SK-N-SH (cell line): ENCODE measurements around the gene RTF2. TPM values are rescaled to one million over a fixed set of nuclear protein-coding genes. Genes with fewer than 3 reads are reported as not detected.

ENCODE experiments used
- CTCF ChIA-PET: fragments of 300-600, 350-600 bp; formaldehyde crosslinking; extraction: SDS; loops from one replicate; lab custom pipeline; 2021; lab: Yijun Ruan, JAX
- POLR2A ChIA-PET: fragments of 350-600 bp; sonication (Branson Sonifier 250); formaldehyde crosslinking; extraction: SDS; loops from one replicate; lab custom pipeline; 2020; ENCODE audit warnings: antibody characterized with exemption, inconsistent platforms; lab: Yijun Ruan, JAX
- DNase-seq: peaks from one replicate; pipeline ENCODE4 v3.0.0; 2012
- H2AFZ ChIP-seq: fragments of 200-600 bp; sonication (generic); 2 replicates; pipeline ENCODE4 v1.8.1; 2016; ENCODE audit warnings: antibody characterized with exemption, mild to moderate bottlenecking, low read depth
- H3F3A ChIP-seq: fragments of 200-600 bp; sonication (generic); replicated peaks from 2 replicates; pipeline ENCODE3; 2016; ENCODE audit warnings: antibody characterized with exemption, mild to moderate bottlenecking; ENCODE audit not compliant: insufficient read depth
- H3K27ac ChIP-seq, 2 experiments: fragments of 200-500 bp in 1 of 2; fragments of 200-600 bp in 1 of 2; sonication (Bioruptor generic) in 1 of 2; sonication (generic), shearing (Covaris generic) in 1 of 2; 2 replicates each; pipeline versions ENCODE4 v1.5.1 to v1.6.1; 2014 to 2016; ENCODE audit warnings: low read depth in 2 of 2, inconsistent platforms in 1 of 2, low read length in 1 of 2, mild to moderate bottlenecking in 1 of 2, mixed read lengths in 1 of 2
- H3K27me3 ChIP-seq: fragments of 200-600 bp; sonication (generic), shearing (Covaris generic); 2 replicates; pipeline ENCODE4 v1.6.1; 2016; ENCODE audit warnings: mixed run types; ENCODE audit not compliant: insufficient read depth
- H3K36me3 ChIP-seq, 2 experiments: fragments of 200-500 bp in 1 of 2; fragments of 200-600 bp in 1 of 2; sonication (Bioruptor generic) in 1 of 2; sonication (generic) in 1 of 2; replicated peaks in 1 of 2; 2 replicates each; pipeline versions ENCODE3 to v1.5.1; 2014 to 2016; ENCODE audit warnings: low read length in 1 of 2, mild to moderate bottlenecking in 1 of 2; ENCODE audit not compliant: insufficient read depth in 2 of 2, control insufficient read depth in 1 of 2
- H3K4me1 ChIP-seq, 2 experiments: fragments of 200-500 bp in 1 of 2; fragments of 200-600 bp in 1 of 2; sonication (Bioruptor generic) in 1 of 2; sonication (generic), shearing (Covaris generic) in 1 of 2; 2 replicates each; pipeline versions ENCODE4 v1.5.1 to v1.6.1; 2014 to 2016; ENCODE audit warnings: low read depth in 1 of 2, low read length in 1 of 2, mixed run types in 1 of 2; ENCODE audit not compliant: insufficient read depth in 2 of 2, control insufficient read depth in 1 of 2
- H3K4me2 ChIP-seq: fragments of 200-600 bp; sonication (generic), shearing (Covaris generic); 2 replicates; pipeline ENCODE4 v1.6.1; 2017; ENCODE audit warnings: mixed run types
- H3K4me3 ChIP-seq, 2 experiments: fragments of 200-500 bp in 1 of 2; fragments of 200-600 bp in 1 of 2; sonication (Bioruptor generic) in 1 of 2; sonication (generic), shearing (Covaris generic) in 1 of 2; 2 replicates each; pipeline versions ENCODE4 v1.5.1 to v1.8.1; 2014 to 2016; ENCODE audit warnings: low read depth in 2 of 2, inconsistent platforms in 1 of 2, low read length in 1 of 2, mild to moderate bottlenecking in 1 of 2, mixed read lengths in 1 of 2, moderate library complexity in 1 of 2
- H3K79me2 ChIP-seq: fragments of 200-600 bp; sonication (generic); 2 replicates; pipeline ENCODE4 v1.8.1; 2017; ENCODE audit warnings: mild to moderate bottlenecking; ENCODE audit not compliant: insufficient read depth
- H3K9ac ChIP-seq: fragments of 200-600 bp; sonication (generic); 2 replicates; pipeline ENCODE4 v1.6.1; 2017; ENCODE audit warnings: mixed run types
- H3K9me2 ChIP-seq: fragments of 200-600 bp; sonication (generic); 2 replicates; pipeline ENCODE4 v1.6.1; 2017; ENCODE audit warnings: mixed run types
- H3K9me3 ChIP-seq: fragments of 200-600 bp; sonication (generic); 2 replicates; pipeline ENCODE4 v1.6.1; 2017; ENCODE audit warnings: mixed run types, mild to moderate bottlenecking, moderate library complexity
- H4K20me1 ChIP-seq: fragments of 200-600 bp; sonication (generic); 2 replicates; pipeline ENCODE4 v1.6.1; 2017; ENCODE audit warnings: mild to moderate bottlenecking, mixed run types; ENCODE audit not compliant: insufficient read depth
- CHD2 ChIP-seq: fragments of 150-350 bp; IDR thresholded peaks from 2 replicates; pipeline ENCODE4 v1.6.1; 2018; ENCODE audit warnings: low read length; ENCODE audit not compliant: partially characterized antibody
- ELF1 ChIP-seq: IDR thresholded peaks from 2 replicates; pipeline ENCODE4 v1.4.0; 2012
- FOSL2 ChIP-seq: IDR thresholded peaks from 2 replicates; pipeline ENCODE4 v1.4.0; 2012; ENCODE audit warnings: low read depth, mild to moderate bottlenecking, moderate library complexity, borderline replicate concordance
- FOXJ3 ChIP-seq: sonication (generic); formaldehyde crosslinking; IDR thresholded peaks from 2 replicates; pipeline ENCODE4 v1.5.1; 2020; ENCODE audit warnings: mild to moderate bottlenecking, missing genetic modification reagents
- GATA2 ChIP-seq: sonication (generic); formaldehyde crosslinking; IDR thresholded peaks from 2 replicates; pipeline ENCODE4 v1.5.0; 2020; ENCODE audit warnings: mild to moderate bottlenecking, missing genetic modification reagents
- IRF3 ChIP-seq: fragments of 150-350 bp; IDR thresholded peaks from 2 replicates; pipeline ENCODE4 v1.6.1; 2016; ENCODE audit warnings: mild to moderate bottlenecking, low read depth, low read length
- JUND ChIP-seq: IDR thresholded peaks from 2 replicates; pipeline ENCODE4 v1.4.0; 2012
- MEF2A ChIP-seq: IDR thresholded peaks from 2 replicates; pipeline ENCODE4 v1.4.0; 2012; ENCODE audit warnings: low read depth, borderline replicate concordance
- NFIC ChIP-seq: IDR thresholded peaks from 2 replicates; pipeline ENCODE4 v1.4.0; 2012; ENCODE audit warnings: borderline replicate concordance
- NRF1 ChIP-seq: IDR thresholded peaks from 2 replicates; pipeline ENCODE4 v1.6.1; 2012; ENCODE audit warnings: low read depth, mild to moderate bottlenecking, low read length
- RFX5 ChIP-seq: IDR thresholded peaks from 2 replicates; pipeline ENCODE4 v1.6.1; 2012; ENCODE audit warnings: mild to moderate bottlenecking, improper control_type of control experiment, low read length
- RXRA ChIP-seq: IDR thresholded peaks from 2 replicates; pipeline ENCODE4 v1.4.0; 2012; ENCODE audit warnings: low read depth, mild to moderate bottlenecking, borderline replicate concordance
- SIN3A ChIP-seq: IDR thresholded peaks from 2 replicates; pipeline ENCODE4 v1.6.1; 2012; ENCODE audit warnings: low read depth, mild to moderate bottlenecking, low read length, moderate library complexity, borderline replicate concordance
- SMC3 ChIP-seq: IDR thresholded peaks from 2 replicates; pipeline ENCODE4 v1.6.1; 2012; ENCODE audit warnings: low read depth, low read length, improper control_type of control experiment
- TAF1 ChIP-seq: IDR thresholded peaks from 2 replicates; pipeline ENCODE4 v1.6.1; 2012; ENCODE audit warnings: low read depth, mild to moderate bottlenecking, low read length, moderate library complexity, borderline replicate concordance
- TCF12 ChIP-seq: IDR thresholded peaks from 2 replicates; pipeline ENCODE4 v1.4.0; 2012
- TEAD4 ChIP-seq: IDR thresholded peaks from 2 replicates; pipeline ENCODE4 v1.4.0; 2012; ENCODE audit warnings: mild to moderate bottlenecking, borderline replicate concordance; ENCODE audit not compliant: insufficient read depth
- YY1 ChIP-seq: IDR thresholded peaks from 2 replicates; pipeline ENCODE4 v1.4.0; 2012; ENCODE audit warnings: low read depth, mild to moderate bottlenecking
- WGBS: methylation state at CpG from one replicate; pipeline ENCODE4 v1.1.6; 2017; ENCODE audit warnings: low lambda C conversion rate; 5-methylcytosine and 5-hydroxymethylcytosine counted together
- polyA plus RNA-seq, 3 experiments: library from polyadenylated mRNA; depleted of rRNA; stranded (reverse); fragments of >200 nt; gene quantifications; 2 replicates each; pipeline ENCODE4 v1.2.3, GENCODE V29; 2012
- TF ChIP-seq, protein P1 (sequence below): IDR thresholded peaks from 2 replicates; pipeline ENCODE4 v1.4.0; 2012; ENCODE audit warnings: low read depth, borderline replicate concordance
- TF ChIP-seq, protein P2 (sequence below): IDR thresholded peaks from 2 replicates; pipeline ENCODE4; 2012

Gene RTF2
- polyA plus RNA-seq, 1 of the 3 experiments (the other 2 are of a cell fraction) = 78.2 TPM

GRCh38 chr20:56428410-56428809 lies 40.0 kb upstream of the RTF2 start:
- no peaks in the 10 kb centered on the region for H3K9me2 ChIP-seq
- no peak overlapping the region for H3K4me3 ChIP-seq
- H3K4me2 ChIP-seq = no peak overlapping the region
- 62% methylated on average over 5 of the region's 5 CpGs for WGBS
- no peaks in the 10 kb centered on the region for H3K79me2 ChIP-seq
- DNase-seq = no peak
- H3K27ac ChIP-seq = no peak overlapping the region
- TF ChIP-seq TAF1 (no peak), CHD2 (no peak), GATA2 (CRISPR knock-in tag) (no peak), SMC3 (no peak), NRF1 (no peak), MEF2A (no peak), TEAD4 (no peak), RXRA (no peak), ELF1 (no peak), IRF3 (no peak), NFIC (no peak), RFX5 (no peak), JUND (no peak), FOSL2 (no peak), YY1 (no peak), TCF12 (no peak), SIN3A (no peak)
- TF ChIP-seq, protein P1, sequence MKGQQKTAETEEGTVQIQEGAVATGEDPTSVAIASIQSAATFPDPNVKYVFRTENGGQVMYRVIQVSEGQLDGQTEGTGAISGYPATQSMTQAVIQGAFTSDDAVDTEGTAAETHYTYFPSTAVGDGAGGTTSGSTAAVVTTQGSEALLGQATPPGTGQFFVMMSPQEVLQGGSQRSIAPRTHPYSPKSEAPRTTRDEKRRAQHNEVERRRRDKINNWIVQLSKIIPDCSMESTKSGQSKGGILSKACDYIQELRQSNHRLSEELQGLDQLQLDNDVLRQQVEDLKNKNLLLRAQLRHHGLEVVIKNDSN = no peak
- H3K9me3 ChIP-seq = no peaks in the 10 kb centered on the region
- no peaks in the 10 kb centered on the region for H3F3A ChIP-seq
- POLR2A ChIA-PET = interaction anchor here (0.6 kb wide), 1 partner anchor 134 kb away, joined by 3 read pairs; no protein-coding TSS in a partner anchor
- CTCF ChIA-PET = no interaction called here
- no peaks in the 10 kb centered on the region for H3K36me3 ChIP-seq
- H4K20me1 ChIP-seq = no peaks in the 10 kb centered on the region
- no peak overlapping the region for H3K9ac ChIP-seq
- no peaks in the 10 kb centered on the region for H3K27me3 ChIP-seq
- H2AFZ ChIP-seq = no peak overlapping the region
- no peaks in the 10 kb centered on the region for H3K4me1 ChIP-seq

GRCh38 chr20:56428881-56429280 lies 39.5 kb upstream of the RTF2 start:
- TF ChIP-seq YY1 (no peak), RXRA (no peak), FOXJ3 (CRISPR knock-in tag) (no peak)
- TF ChIP-seq, protein P2, sequence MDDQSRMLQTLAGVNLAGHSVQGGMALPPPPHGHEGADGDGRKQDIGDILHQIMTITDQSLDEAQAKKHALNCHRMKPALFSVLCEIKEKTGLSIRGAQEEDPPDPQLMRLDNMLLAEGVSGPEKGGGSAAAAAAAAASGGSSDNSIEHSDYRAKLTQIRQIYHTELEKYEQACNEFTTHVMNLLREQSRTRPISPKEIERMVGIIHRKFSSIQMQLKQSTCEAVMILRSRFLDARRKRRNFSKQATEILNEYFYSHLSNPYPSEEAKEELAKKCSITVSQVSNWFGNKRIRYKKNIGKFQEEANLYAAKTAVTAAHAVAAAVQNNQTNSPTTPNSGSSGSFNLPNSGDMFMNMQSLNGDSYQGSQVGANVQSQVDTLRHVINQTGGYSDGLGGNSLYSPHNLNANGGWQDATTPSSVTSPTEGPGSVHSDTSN = no peak
- Histone ChIP-seq H3K4me2 (no peak overlapping the region), H2AFZ (no peak overlapping the region), H3K4me1 (no peaks in the 10 kb centered on the region; a peak in 1 of 4 replicates), H3K36me3 (no peaks in the 10 kb centered on the region), H3K9ac (no peak overlapping the region), H3K27ac (no peak overlapping the region), H3K4me3 (no peak overlapping the region), H3F3A (no peaks in the 10 kb centered on the region), H4K20me1 (no peaks in the 10 kb centered on the region), H3K27me3 (no peaks in the 10 kb centered on the region), H3K79me2 (no peaks in the 10 kb centered on the region), H3K9me2 (no peaks in the 10 kb centered on the region), H3K9me3 (no peaks in the 10 kb centered on the region)
- ChIA-PET POLR2A (no interaction called here), CTCF (interaction anchor here (0.6 kb wide), 1 partner anchor 31 kb away, joined by 3 read pairs; no protein-coding TSS in a partner anchor)
- DNase-seq = no peak
- 71% methylated on average over 8 of the region's 8 CpGs for WGBS
